ENCODE measurements around the gene KLK7. TPM values are rescaled to one million over a fixed set of nuclear protein-coding genes. Genes with fewer than 3 reads are reported as not detected.

The KLK7 gene
- total RNA-seq, 1 experiment from 2014 or later, result not detected

- Histone ChIP-seq H4K20me1 (ENCODE audit: insufficient read depth, low read depth, low read length) (no peaks in the 10 kb centered on the region), H3K27me3 (ENCODE audit: low read length) (no peaks in the 10 kb centered on the region), H3K9ac (ENCODE audit: low read length) (no peak overlapping the region), H3K4me1 (ENCODE audit: low read length) (no peaks in the 10 kb centered on the region), H3K9me3 (ENCODE audit: low read length) (no peaks in the 10 kb centered on the region), H3K9me2 (replicated peaks; ENCODE audit: insufficient read depth, low read length) (no peaks in the 10 kb centered on the region), H3K36me3 (ENCODE audit: insufficient read depth, low read length) (no peaks in the 10 kb centered on the region), H3K27ac (ENCODE audit: low read length) (no peak overlapping the region), H2AFZ (ENCODE audit: low read length) (no peak overlapping the region), H3K4me2 (ENCODE audit: low read depth, low read length, poor library complexity, severe bottlenecking) (no peak overlapping the region), H3K4me3 (ENCODE audit: low read length) (no peak overlapping the region), H3K79me2 (ENCODE audit: low read length) (no peaks in the 10 kb centered on the region)
- no peak for DNase-seq
Observed at GRCh38 chr19:51025809-51026553, 42.3 kb upstream of the KLK7 start.

- Histone ChIP-seq H3K27ac (ENCODE audit: low read length) (no peak overlapping the region), H3K4me3 (ENCODE audit: low read length) (no peak overlapping the region), H3K9me2 (replicated peaks; ENCODE audit: insufficient read depth, low read length) (no peaks in the 10 kb centered on the region), H3K9me3 (ENCODE audit: low read length) (no peaks in the 10 kb centered on the region), H2AFZ (ENCODE audit: low read length) (no peak overlapping the region), H3K9ac (ENCODE audit: low read length) (no peak overlapping the region), H4K20me1 (ENCODE audit: insufficient read depth, low read depth, low read length) (no peaks in the 10 kb centered on the region), H3K79me2 (ENCODE audit: low read length) (no peaks in the 10 kb centered on the region), H3K27me3 (ENCODE audit: low read length) (no peaks in the 10 kb centered on the region), H3K4me2 (ENCODE audit: low read depth, low read length, poor library complexity, severe bottlenecking) (no peak overlapping the region), H3K4me1 (ENCODE audit: low read length) (no peaks in the 10 kb centered on the region), H3K36me3 (ENCODE audit: insufficient read depth, low read length) (no peaks in the 10 kb centered on the region)
- DNase-seq, result no peak
Observed at GRCh38 chr19:51025401-51025800, 41.7 kb upstream of the KLK7 start.

GRCh38 chr19:51024924-51025323, 41.2 kb upstream of the KLK7 start:
- no peaks in the 10 kb centered on the region for H3K4me1 ChIP-seq (ENCODE audit: low read length)
- H3K4me3 ChIP-seq (ENCODE audit: low read length), result no peak overlapping the region
- H3K9me2 ChIP-seq (replicated peaks; ENCODE audit: insufficient read depth, low read length), result no peaks in the 10 kb centered on the region
- H3K4me2 ChIP-seq (ENCODE audit: low read depth, low read length, poor library complexity, severe bottlenecking), result no peak overlapping the region
- no peak for DNase-seq
- no peak overlapping the region for H3K27ac ChIP-seq (ENCODE audit: low read length)
- H2AFZ ChIP-seq (ENCODE audit: low read length), result no peak overlapping the region
- no peaks in the 10 kb centered on the region for H3K36me3 ChIP-seq (ENCODE audit: insufficient read depth, low read length)
- no peaks in the 10 kb centered on the region for H3K27me3 ChIP-seq (ENCODE audit: low read length)
- H3K9me3 ChIP-seq (ENCODE audit: low read length), result no peaks in the 10 kb centered on the region
- no peaks in the 10 kb centered on the region for H4K20me1 ChIP-seq (ENCODE audit: insufficient read depth, low read depth, low read length)
- H3K79me2 ChIP-seq (ENCODE audit: low read length), result no peaks in the 10 kb centered on the region
- no peak overlapping the region for H3K9ac ChIP-seq (ENCODE audit: low read length)

- DNase-seq, result no peak
- no peaks in the 10 kb centered on the region for H3K27me3 ChIP-seq (ENCODE audit: low read length)
- no peaks in the 10 kb centered on the region for H3K36me3 ChIP-seq (ENCODE audit: insufficient read depth, low read length)
- no peak overlapping the region for H2AFZ ChIP-seq (ENCODE audit: low read length)
- no peaks in the 10 kb centered on the region for H3K79me2 ChIP-seq (ENCODE audit: low read length)
- H3K9ac ChIP-seq (ENCODE audit: low read length), result no peak overlapping the region
- H3K4me2 ChIP-seq (ENCODE audit: low read depth, low read length, poor library complexity, severe bottlenecking), result no peak overlapping the region
- H3K4me1 ChIP-seq (ENCODE audit: low read length), result no peaks in the 10 kb centered on the region
- H3K27ac ChIP-seq (ENCODE audit: low read length), result no peak overlapping the region
- H3K4me3 ChIP-seq (ENCODE audit: low read length), result no peak overlapping the region
- no peaks in the 10 kb centered on the region for H3K9me3 ChIP-seq (ENCODE audit: low read length)
- no peaks in the 10 kb centered on the region for H4K20me1 ChIP-seq (ENCODE audit: insufficient read depth, low read depth, low read length)
- no peaks in the 10 kb centered on the region for H3K9me2 ChIP-seq (replicated peaks; ENCODE audit: insufficient read depth, low read length)
Observed at GRCh38 chr19:51023946-51024345, 40.2 kb upstream of the KLK7 start.

- Histone ChIP-seq H3K4me2 (ENCODE audit: low read depth, low read length, poor library complexity, severe bottlenecking) (no peak overlapping the region), H3K27me3 (ENCODE audit: low read length) (no peaks in the 10 kb centered on the region), H3K36me3 (ENCODE audit: insufficient read depth, low read length) (no peaks in the 10 kb centered on the region), H3K9me2 (replicated peaks; ENCODE audit: insufficient read depth, low read length) (no peaks in the 10 kb centered on the region), H2AFZ (ENCODE audit: low read length) (no peak overlapping the region), H3K9me3 (ENCODE audit: low read length) (no peaks in the 10 kb centered on the region), H3K9ac (ENCODE audit: low read length) (no peak overlapping the region), H3K4me3 (ENCODE audit: low read length) (no peak overlapping the region), H3K4me1 (ENCODE audit: low read length) (no peaks in the 10 kb centered on the region), H3K79me2 (ENCODE audit: low read length) (no peaks in the 10 kb centered on the region), H4K20me1 (ENCODE audit: insufficient read depth, low read depth, low read length) (no peaks in the 10 kb centered on the region), H3K27ac (ENCODE audit: low read length) (no peak overlapping the region)
- DNase-seq, result no peak
Observed at GRCh38 chr19:51022526-51022925, 38.8 kb upstream of the KLK7 start.

- Histone ChIP-seq H3K9me2 (replicated peaks; ENCODE audit: insufficient read depth, low read length) (no peaks in the 10 kb centered on the region), H4K20me1 (ENCODE audit: insufficient read depth, low read depth, low read length) (no peaks in the 10 kb centered on the region), H2AFZ (ENCODE audit: low read length) (no peak overlapping the region), H3K79me2 (ENCODE audit: low read length) (no peaks in the 10 kb centered on the region), H3K4me1 (ENCODE audit: low read length) (no peaks in the 10 kb centered on the region), H3K4me3 (ENCODE audit: low read length) (no peak overlapping the region), H3K4me2 (ENCODE audit: low read depth, low read length, poor library complexity, severe bottlenecking) (no peak overlapping the region), H3K27me3 (ENCODE audit: low read length) (no peaks in the 10 kb centered on the region), H3K9ac (ENCODE audit: low read length) (no peak overlapping the region), H3K36me3 (ENCODE audit: insufficient read depth, low read length) (no peaks in the 10 kb centered on the region), H3K9me3 (ENCODE audit: low read length) (no peaks in the 10 kb centered on the region), H3K27ac (ENCODE audit: low read length) (no peak overlapping the region)
- DNase-seq, result peak; percentile 76
Observed at GRCh38 chr19:51020988-51021651, 37.4 kb upstream of the KLK7 start.

- H3K4me2 ChIP-seq (ENCODE audit: low read depth, low read length, poor library complexity, severe bottlenecking), result no peak within 1 kb of the TSS
- no peak within 1 kb of the TSS for H3K9ac ChIP-seq (ENCODE audit: low read length)
- H3K4me3 ChIP-seq (ENCODE audit: low read length), result no peak within 1 kb of the TSS
- no peaks in the 10 kb centered on the region for H3K9me3 ChIP-seq (ENCODE audit: low read length)
- H2AFZ ChIP-seq (ENCODE audit: low read length), result no peak within 1 kb of the TSS
- no peaks in the 10 kb centered on the region for H3K27me3 ChIP-seq (ENCODE audit: low read length)
- no peaks in the 10 kb centered on the region for H3K36me3 ChIP-seq (ENCODE audit: insufficient read depth, low read length)
- peaks cover 3% of the 10 kb centered on the region; the same call in 1 of the 2 replicates for H4K20me1 ChIP-seq (ENCODE audit: insufficient read depth, low read depth, low read length)
- H3K4me1 ChIP-seq (ENCODE audit: low read length), result no peaks in the 10 kb centered on the region
- no peak for DNase-seq
- no peak within 1 kb of the TSS for H3K27ac ChIP-seq (ENCODE audit: low read length)
- H3K9me2 ChIP-seq (replicated peaks; ENCODE audit: insufficient read depth, low read length), result no peaks in the 10 kb centered on the region
- no peaks in the 10 kb centered on the region for H3K79me2 ChIP-seq (ENCODE audit: low read length)
Observed at GRCh38 chr19:51019544-51019925, 35.8 kb upstream of the KLK7 start, which contains the start of gene KLK10. KLK10 (minus strand) TSS chr19:51019709; CDS start chr19:51019130, 579 bp downstream.

- Histone ChIP-seq H3K79me2 (ENCODE audit: low read length) (no peaks in the 10 kb centered on the region), H3K4me2 (ENCODE audit: low read depth, low read length, poor library complexity, severe bottlenecking) (no peak overlapping the region), H3K9me3 (ENCODE audit: low read length) (no peaks in the 10 kb centered on the region), H3K36me3 (ENCODE audit: insufficient read depth, low read length) (no peaks in the 10 kb centered on the region), H4K20me1 (ENCODE audit: insufficient read depth, low read depth, low read length) (peaks cover 3% of the 10 kb centered on the region; the same call in 1 of the 2 replicates), H3K27ac (ENCODE audit: low read length) (no peak overlapping the region), H3K9me2 (replicated peaks; ENCODE audit: insufficient read depth, low read length) (no peaks in the 10 kb centered on the region), H3K9ac (ENCODE audit: low read length) (no peak overlapping the region), H2AFZ (ENCODE audit: low read length) (no peak overlapping the region), H3K4me3 (ENCODE audit: low read length) (no peak overlapping the region), H3K27me3 (ENCODE audit: low read length) (no peaks in the 10 kb centered on the region), H3K4me1 (ENCODE audit: low read length) (no peaks in the 10 kb centered on the region)
- DNase-seq, result no peak
Observed at GRCh38 chr19:51018745-51019543, 35.2 kb upstream of the KLK7 start.

Data from Karpas-422 (cell line).